ENCODE results near the gene BMP7. TPM values are rescaled to one million over a fixed set of nuclear protein-coding genes. Genes with fewer than 3 reads are reported as not detected.
"Not testable (repeated sequence)": the region's sequence is repeated elsewhere in the genome, so short reads cannot be mapped to it uniquely, and the experiment has no call there.

BMP7 gene
- total RNA-seq, 2 experiments from 2014 or later = not detected

DNA sequence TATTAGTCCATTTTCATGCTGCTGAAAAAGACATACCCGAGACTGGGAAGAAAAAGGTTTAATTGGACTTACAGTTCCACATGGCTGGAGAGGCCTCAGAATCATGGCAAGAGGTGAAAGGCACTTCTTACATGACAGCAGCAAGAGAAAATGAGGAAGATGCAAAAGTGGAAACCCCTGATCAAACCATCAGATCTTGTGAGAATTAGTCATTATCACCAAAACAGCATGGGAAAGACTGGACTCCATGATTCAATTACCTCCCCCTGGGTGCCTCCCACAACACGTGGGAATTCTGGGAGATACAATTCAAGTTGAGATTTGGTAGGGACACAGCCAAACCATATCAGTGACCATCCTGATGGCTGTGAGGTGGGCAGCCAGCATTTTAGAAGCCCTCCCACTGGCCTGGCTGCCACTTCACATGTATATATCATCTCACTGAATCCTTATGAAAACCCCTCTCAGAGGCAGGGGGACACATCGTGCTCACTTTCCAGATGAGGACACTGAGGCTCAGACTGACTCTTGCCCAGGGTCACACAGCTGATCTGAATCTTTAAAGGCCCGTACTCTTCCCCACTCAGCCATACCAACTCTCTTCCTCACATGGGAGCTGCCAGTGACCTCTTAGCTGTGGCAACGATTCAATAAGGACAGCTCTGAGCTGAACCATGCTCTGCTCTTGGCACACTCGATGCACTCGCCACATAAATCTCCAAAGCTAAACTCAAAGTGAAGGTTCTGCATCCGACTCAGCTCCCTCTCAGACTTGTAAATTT is 25.7 kb downstream of the BMP7 start:
- POLR2A ChIA-PET = no interaction called here

DNA sequence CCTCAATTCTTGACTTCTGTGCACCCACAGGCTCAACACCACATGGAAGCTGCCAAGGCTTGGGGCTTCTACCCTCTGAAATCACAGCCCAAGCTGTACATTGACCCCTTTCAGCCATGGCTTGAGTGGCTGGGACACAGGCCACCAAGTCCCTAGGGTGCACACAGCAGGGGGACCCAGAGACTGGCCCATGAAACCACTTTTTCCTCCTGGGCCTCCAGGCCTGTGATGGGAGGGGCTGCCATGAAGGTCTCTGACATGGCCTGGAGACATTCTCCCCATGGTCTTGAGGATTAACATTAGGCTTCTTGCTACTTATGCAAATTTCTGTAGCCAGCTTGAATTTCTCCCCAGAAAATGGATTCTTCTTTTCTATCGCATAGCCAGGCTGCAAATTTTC is 26.7 kb downstream of the BMP7 start:
- H3K9me3 Mint-ChIP-seq; H3K4me1 Mint-ChIP-seq (ENCODE audit: low read depth); CTCF ChIA-PET; intact Hi-C loops (cut with micrococcal nuclease); H3K4me3 Mint-ChIP-seq; H3K27ac Mint-ChIP-seq; POLR2A ChIA-PET; DNase-seq; H3K36me3 Mint-ChIP-seq: not testable (repeated sequence)
- H3K27me3 Mint-ChIP-seq = peaks cover 21% of the 10 kb centered on the region

More for the DNA sequence above, 25.7 kb downstream of the BMP7 start:
- no peaks in the 10 kb centered on the region for H3K36me3 Mint-ChIP-seq
- intact Hi-C loops (cut with micrococcal nuclease) = no loop called here
- DNase-seq = no peak
- CTCF ChIA-PET = no interaction called here
- no peaks in the 10 kb centered on the region for H3K4me1 Mint-ChIP-seq (ENCODE audit: low read depth)
- H3K27me3 Mint-ChIP-seq = peaks cover 12% of the 10 kb centered on the region
- H3K27ac Mint-ChIP-seq = no peak overlapping the region
- no peaks in the 10 kb centered on the region for H3K9me3 Mint-ChIP-seq
- H3K4me3 Mint-ChIP-seq = no peak overlapping the region

DNA sequence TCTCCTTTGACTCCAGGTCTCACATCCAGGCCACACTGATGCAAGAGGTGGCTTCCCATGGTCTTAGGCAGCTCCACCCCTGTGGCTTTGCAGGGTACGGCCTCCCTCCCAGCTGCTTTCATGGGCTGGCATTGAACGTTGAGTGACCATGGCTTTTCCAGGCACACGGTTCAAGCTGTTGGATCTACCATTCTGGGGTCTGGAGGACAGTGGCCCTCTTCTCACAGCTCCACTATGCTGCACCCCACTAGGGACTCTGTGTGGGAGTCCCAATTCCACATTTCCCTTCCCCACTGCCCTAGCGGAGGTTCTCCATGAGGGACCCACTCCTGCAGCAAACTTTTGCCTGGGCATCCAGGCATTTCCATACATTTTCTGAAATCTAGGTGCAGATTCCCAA is 27.1 kb downstream of the BMP7 start:
- CTCF ChIA-PET; POLR2A ChIA-PET; DNase-seq; H3K36me3 Mint-ChIP-seq; H3K4me1 Mint-ChIP-seq (ENCODE audit: low read depth); H3K27ac Mint-ChIP-seq; H3K9me3 Mint-ChIP-seq; H3K4me3 Mint-ChIP-seq; intact Hi-C loops (cut with micrococcal nuclease): not testable (repeated sequence)
- peaks cover 25% of the 10 kb centered on the region for H3K27me3 Mint-ChIP-seq

DNA sequence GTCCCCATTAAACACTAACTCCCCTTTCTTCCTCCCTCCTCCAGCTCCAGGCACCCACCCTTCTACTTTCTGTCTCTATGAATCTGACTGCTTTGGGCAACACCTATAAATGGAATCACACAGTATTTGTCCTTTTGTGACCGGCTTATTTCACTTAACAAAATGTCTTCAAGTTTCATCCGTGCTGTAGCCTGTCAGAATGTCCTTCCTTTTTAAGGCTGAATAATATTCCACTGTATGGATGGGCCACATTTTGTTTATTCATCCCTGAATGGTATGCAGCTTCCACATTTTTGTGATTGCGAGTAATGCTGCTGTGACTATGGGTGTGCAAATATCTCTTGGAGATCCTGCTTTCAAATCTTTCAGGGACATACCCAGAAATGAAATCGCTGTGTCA is 28.4 kb downstream of the BMP7 start:
- intact Hi-C loops (cut with micrococcal nuclease) = no loop called here
- ChIA-PET CTCF (no interaction called here), POLR2A (no interaction called here)
- no peaks in the 10 kb centered on the region for H3K9me3 Mint-ChIP-seq
- H3K27me3 Mint-ChIP-seq = peaks cover 26% of the 10 kb centered on the region
- no peaks in the 10 kb centered on the region for H3K4me1 Mint-ChIP-seq (ENCODE audit: low read depth)
- no peaks in the 10 kb centered on the region for H3K36me3 Mint-ChIP-seq
- no peak overlapping the region for H3K27ac Mint-ChIP-seq
- H3K4me3 Mint-ChIP-seq = no peak overlapping the region
- DNase-seq = no peak

DNA sequence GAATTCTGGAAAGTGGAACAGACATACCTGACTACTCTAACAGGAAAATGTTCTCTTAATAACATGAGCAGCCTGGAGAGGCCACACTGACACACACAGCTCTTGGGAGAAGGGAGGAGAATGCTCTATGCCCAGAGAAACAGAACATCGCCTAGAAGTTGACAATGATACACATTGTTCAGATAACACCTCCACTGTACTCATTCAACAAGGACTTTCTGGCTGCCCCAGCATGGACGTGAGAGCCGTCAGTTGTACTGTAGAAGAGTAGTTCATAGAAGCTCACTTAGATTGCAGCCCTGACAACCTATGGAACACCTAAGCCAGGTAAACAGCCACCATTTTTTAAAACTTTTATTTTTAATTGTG is 28.9 kb downstream of the BMP7 start:
- no peak overlapping the region for H3K27ac Mint-ChIP-seq
- no peak for DNase-seq
- intact Hi-C loops (cut with micrococcal nuclease) = no loop called here
- H3K4me3 Mint-ChIP-seq = no peak overlapping the region
- ChIA-PET POLR2A (no interaction called here), CTCF (no interaction called here)
- H3K4me1 Mint-ChIP-seq (ENCODE audit: low read depth) = no peaks in the 10 kb centered on the region
- peaks cover 26% of the 10 kb centered on the region for H3K27me3 Mint-ChIP-seq
- no peaks in the 10 kb centered on the region for H3K36me3 Mint-ChIP-seq
- H3K9me3 Mint-ChIP-seq = no peaks in the 10 kb centered on the region

DNA sequence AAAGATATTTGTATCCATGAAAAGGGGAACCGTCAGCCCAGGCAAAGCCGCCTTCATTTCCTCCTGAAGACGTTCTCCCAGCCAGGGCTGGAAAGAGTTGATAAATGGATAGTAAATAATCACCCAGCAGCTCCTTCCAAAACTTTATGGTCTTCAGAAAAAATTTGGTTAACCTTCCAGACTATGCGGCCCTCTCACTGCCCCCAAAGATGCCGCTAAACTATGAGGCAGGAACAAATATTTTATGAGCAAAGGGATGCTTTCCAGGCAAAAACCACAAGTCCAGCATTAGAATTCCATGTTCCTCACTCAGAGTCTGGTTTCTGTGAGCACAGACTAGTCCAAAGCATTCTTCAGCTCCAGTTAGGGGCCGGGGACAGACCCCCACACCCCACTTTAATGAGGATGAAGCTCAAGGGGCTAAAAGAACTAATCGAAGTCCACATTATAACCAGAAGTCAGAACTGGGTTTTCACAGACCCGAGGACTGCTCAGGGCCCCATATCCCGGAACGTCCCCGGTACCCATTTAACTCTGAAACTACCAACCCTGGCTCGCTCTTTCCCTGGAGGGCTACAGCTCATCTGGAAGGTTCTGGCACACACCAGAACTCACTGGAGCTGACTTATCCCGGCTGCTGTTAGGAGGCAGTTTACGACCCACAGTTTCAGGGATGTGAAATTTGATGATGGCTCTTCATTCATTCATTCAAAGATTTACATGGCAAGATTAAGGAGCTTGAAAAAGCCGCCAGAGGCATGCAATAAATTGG is 29.4 kb downstream of the BMP7 start:
- POLR2A ChIA-PET = no interaction called here
- H3K4me3 Mint-ChIP-seq = no peak overlapping the region
- H3K36me3 Mint-ChIP-seq = no peaks in the 10 kb centered on the region
- no peak overlapping the region for H3K27ac Mint-ChIP-seq
- H3K9me3 Mint-ChIP-seq = no peaks in the 10 kb centered on the region
- H3K27me3 Mint-ChIP-seq = peaks cover 26% of the 10 kb centered on the region
- H3K4me1 Mint-ChIP-seq (ENCODE audit: low read depth) = no peaks in the 10 kb centered on the region
- intact Hi-C loops (cut with micrococcal nuclease) = no loop called here
- CTCF ChIA-PET = no interaction called here
- no peak for DNase-seq

DNA sequence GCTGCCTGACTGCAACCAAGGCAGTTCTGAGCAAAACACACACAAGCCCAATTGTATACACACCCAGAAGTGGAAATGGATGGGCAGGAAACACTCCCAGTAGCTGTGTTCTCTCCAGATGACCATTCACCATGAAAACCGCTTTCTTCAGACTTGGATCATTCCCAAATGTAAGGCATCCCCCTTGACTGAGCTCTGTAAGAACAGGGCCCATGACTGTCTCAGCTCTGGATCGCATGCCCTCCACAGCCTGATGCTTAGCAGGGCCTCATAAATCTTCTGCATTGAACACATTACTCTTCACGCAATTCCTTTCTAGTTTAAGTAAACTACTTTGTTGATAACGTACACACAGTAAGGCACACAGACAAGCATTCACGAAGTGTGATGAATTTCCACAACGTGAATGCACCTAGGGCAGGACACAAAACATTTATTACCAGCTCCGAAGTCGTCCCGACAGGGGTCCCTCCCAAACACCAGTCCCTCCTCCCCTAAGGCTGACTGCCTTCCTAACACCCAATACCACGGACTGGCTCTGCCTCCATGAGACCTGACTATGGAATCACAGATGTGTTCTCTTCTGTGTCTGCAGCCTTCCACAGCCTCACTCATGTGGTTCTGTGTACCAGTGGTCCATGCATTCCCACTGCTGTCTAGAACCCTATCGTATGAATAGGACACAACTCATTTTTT is 31.7 kb downstream of the BMP7 start:
- peaks cover 26% of the 10 kb centered on the region for H3K27me3 Mint-ChIP-seq
- H3K36me3 Mint-ChIP-seq = no peaks in the 10 kb centered on the region
- H3K4me1 Mint-ChIP-seq (ENCODE audit: low read depth) = no peaks in the 10 kb centered on the region
- H3K9me3 Mint-ChIP-seq = no peaks in the 10 kb centered on the region
- H3K4me3 Mint-ChIP-seq = no peak overlapping the region
- CTCF ChIA-PET = no interaction called here
- H3K27ac Mint-ChIP-seq = no peak overlapping the region
- DNase-seq = no peak
- intact Hi-C loops (cut with micrococcal nuclease) = no loop called here
- POLR2A ChIA-PET = no interaction called here

DNA sequence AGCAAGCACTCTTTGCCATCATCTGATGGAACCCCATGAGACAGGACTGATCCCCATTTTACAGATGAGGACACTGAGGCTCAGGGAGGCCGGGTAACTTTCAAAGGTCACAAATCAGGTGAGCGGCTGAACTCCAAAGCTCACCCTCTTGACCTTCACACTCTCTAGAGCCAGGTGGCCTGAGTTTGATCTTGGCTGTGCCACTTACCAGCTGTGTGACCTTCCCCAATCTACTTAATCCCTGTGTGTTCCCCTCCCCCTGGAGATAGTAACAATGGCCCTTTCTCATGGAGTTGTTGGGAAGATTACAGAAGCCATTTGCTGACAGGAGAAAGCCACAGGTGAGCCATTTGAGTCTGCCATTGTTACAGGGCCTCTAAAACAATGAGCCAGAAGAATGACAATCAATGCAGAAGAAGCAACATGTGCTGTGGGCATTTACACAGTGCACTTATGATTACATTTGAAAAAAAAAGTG is 34.5 kb downstream of the BMP7 start:
- Mint-ChIP-seq H3K4me3 (no peak overlapping the region), H3K27ac (no peak overlapping the region), H3K36me3 (no peaks in the 10 kb centered on the region), H3K4me1 (ENCODE audit: low read depth) (no peaks in the 10 kb centered on the region), H3K27me3 (peaks cover 20% of the 10 kb centered on the region), H3K9me3 (no peaks in the 10 kb centered on the region)
- no peak for DNase-seq
- ChIA-PET POLR2A (no interaction called here), CTCF (no interaction called here)
- intact Hi-C loops (cut with micrococcal nuclease) = no loop called here

DNA sequence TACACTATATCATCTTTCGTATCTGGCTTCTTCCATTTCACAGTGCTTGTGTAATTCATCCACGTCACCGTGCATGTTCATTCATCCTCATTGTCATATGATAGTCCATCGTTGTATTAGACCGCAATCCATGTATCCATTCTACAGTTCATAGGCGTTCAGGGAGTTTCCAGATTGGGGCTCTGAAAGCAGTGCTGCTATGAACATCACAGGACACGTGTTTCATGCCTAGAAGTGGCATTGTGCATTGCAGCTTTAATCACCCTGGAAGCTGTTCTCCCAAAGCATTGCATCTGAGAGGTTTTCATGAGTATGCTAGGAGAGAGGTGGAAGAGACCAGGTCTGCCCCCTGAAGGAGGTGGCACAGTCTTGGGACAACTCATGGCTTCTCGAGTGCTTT is 35.3 kb downstream of the BMP7 start:
- Mint-ChIP-seq H3K9me3 (no peaks in the 10 kb centered on the region), H3K4me3 (no peak overlapping the region), H3K27ac (no peak overlapping the region), H3K27me3 (peaks cover 18% of the 10 kb centered on the region), H3K4me1 (ENCODE audit: low read depth) (no peaks in the 10 kb centered on the region), H3K36me3 (no peaks in the 10 kb centered on the region)
- ChIA-PET POLR2A (no interaction called here), CTCF (no interaction called here)
- no peak for DNase-seq
- intact Hi-C loops (cut with micrococcal nuclease) = no loop called here

DNA sequence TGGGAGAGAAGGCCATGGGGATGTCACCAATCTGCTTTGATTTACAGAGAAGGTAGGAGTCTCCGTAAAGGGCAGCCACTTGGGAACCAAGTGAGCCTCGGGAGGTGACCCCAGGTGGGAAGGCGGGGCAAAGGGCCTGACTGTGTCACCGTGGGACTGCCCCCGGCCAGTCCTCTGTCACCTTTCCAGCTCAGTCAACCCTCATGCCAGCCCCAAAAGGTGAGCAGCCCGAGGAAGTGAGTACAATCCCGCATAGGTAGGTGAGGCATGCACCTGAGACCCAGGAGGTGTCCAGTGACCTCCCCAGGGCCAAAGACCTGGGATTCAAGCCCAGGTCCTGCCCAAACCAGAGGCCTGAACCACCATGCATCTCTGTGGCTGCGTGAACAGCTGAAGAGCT is 36.2 kb downstream of the BMP7 start:
- Mint-ChIP-seq H3K9me3 (no peaks in the 10 kb centered on the region), H3K27ac (no peak overlapping the region), H3K4me1 (ENCODE audit: low read depth) (no peaks in the 10 kb centered on the region), H3K27me3 (peaks cover 10% of the 10 kb centered on the region), H3K4me3 (no peak overlapping the region), H3K36me3 (no peaks in the 10 kb centered on the region)
- POLR2A ChIA-PET = interaction anchor here (0.6 kb wide), 1 partner anchor 12 kb away, joined by 3 read pairs; no protein-coding TSS in a partner anchor
- no peak for DNase-seq
- CTCF ChIA-PET = no interaction called here
- intact Hi-C loops (cut with micrococcal nuclease) = no loop called here

DNA sequence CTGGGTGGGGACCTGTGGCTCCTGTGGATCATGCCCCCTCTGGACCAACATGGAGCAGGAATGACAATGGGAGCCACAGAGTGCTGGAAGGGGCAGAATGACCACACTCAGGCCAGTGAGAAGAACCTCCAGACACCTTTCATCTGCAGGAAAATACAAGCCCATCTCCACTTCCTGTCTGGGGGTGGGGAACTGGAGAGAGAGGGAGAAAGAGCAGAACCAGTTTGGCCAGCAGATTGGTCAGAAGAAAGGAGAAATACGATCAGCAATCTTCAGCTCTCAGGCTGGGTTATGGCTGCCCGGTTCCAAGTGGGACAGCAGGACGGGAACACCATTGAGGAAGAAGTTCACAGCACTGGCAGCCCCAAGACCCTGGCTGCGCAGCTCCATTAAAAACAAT is 37.0 kb downstream of the BMP7 start:
- Mint-ChIP-seq H3K9me3 (no peaks in the 10 kb centered on the region), H3K36me3 (no peaks in the 10 kb centered on the region), H3K27ac (no peak overlapping the region), H3K4me3 (no peak overlapping the region), H3K4me1 (ENCODE audit: low read depth) (no peaks in the 10 kb centered on the region), H3K27me3 (peaks cover 4% of the 10 kb centered on the region)
- ChIA-PET POLR2A (interaction anchor here (0.6 kb wide), 1 partner anchor 11 kb away, joined by 3 read pairs; no protein-coding TSS in a partner anchor), CTCF (no interaction called here)
- intact Hi-C loops (cut with micrococcal nuclease) = no loop called here
- no peak for DNase-seq

DNA sequence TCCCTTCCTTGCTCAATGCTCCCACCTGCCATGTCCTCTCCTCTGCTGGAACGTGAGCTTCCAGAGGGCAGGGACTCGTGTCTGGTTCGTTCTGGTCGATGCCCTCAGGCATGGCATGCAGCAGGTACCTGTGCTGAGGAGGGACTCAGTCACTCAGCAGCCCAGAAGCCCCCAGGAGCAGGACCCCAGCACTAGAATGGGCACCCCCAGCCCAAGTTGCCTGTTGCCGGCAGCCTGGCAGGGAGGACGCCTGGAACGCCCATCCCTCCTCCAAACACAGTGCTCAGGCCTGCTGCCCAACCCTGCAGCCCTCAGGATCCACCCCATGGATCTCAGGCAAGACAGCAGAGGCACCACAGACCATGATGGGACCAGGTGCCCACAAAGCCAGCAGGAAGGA is 40.6 kb downstream of the BMP7 start:
- H3K4me1 Mint-ChIP-seq (ENCODE audit: low read depth) = no peaks in the 10 kb centered on the region
- no peak for DNase-seq
- intact Hi-C loops (cut with micrococcal nuclease) = no loop called here
- CTCF ChIA-PET = no interaction called here
- H3K4me3 Mint-ChIP-seq = no peak overlapping the region
- H3K36me3 Mint-ChIP-seq = no peaks in the 10 kb centered on the region
- peaks cover 6% of the 10 kb centered on the region for H3K27me3 Mint-ChIP-seq
- no peak overlapping the region for H3K27ac Mint-ChIP-seq
- POLR2A ChIA-PET = no interaction called here
- no peaks in the 10 kb centered on the region for H3K9me3 Mint-ChIP-seq
